HEK293 (cell line): ENCODE measurements around the gene SYNDIG1.

Experiments
- CTCF ChIA-PET: fragments of 350-600 bp; formaldehyde crosslinking; extraction: SDS; loops from one replicate; lab custom pipeline; 2021; ENCODE audit warnings: antibody characterized with exemption; lab: Yijun Ruan, JAX
- POLR2A ChIA-PET: fragments of 300-600 bp; formaldehyde crosslinking; extraction: SDS; loops from one replicate; lab custom pipeline; 2020; ENCODE audit warnings: antibody characterized with exemption, inconsistent platforms; lab: Yijun Ruan, JAX
- H3K27ac ChIP-seq: fragments of 200-500 bp; sonication (Bioruptor generic); 2 replicates; pipeline ENCODE4 v1.5.1; 2014; ENCODE audit warnings: low read depth, low read length, control low read depth, inconsistent platforms; ENCODE audit errors: extremely low read depth
- H3K36me3 ChIP-seq, 2 experiments: fragments of 200-500 bp in 1 of 2; sonication (Bioruptor generic) in 1 of 2; 1 replicate in 1 of 2; 2 replicates in 1 of 2; pipeline ENCODE4 v1.5.1; 2014 to 2017; ENCODE audit warnings: inconsistent platforms in 2 of 2, low read length in 2 of 2; ENCODE audit not compliant: control insufficient read depth in 2 of 2, insufficient read depth in 1 of 2
- H3K4me1 ChIP-seq: fragments of 200-500 bp; sonication (Bioruptor generic); 2 replicates; pipeline ENCODE4 v1.5.1; 2014; ENCODE audit warnings: mild to moderate bottlenecking, low read length, inconsistent platforms; ENCODE audit not compliant: control insufficient read depth, insufficient read depth
- H3K4me3 ChIP-seq: 2 replicates; pipeline ENCODE4 v1.5.1; 2011; ENCODE audit warnings: low read depth, mild to moderate bottlenecking, control low read depth, low read length, moderate library complexity
- H3K9me3 ChIP-seq: fragments of 200-500 bp; sonication (Bioruptor generic); 2 replicates; pipeline ENCODE4 v1.5.1; 2014; ENCODE audit warnings: low read depth, low read length, inconsistent platforms; ENCODE audit not compliant: control insufficient read depth, insufficient read depth
- KLF16 ChIP-seq: fragments of 450-650 bp; formaldehyde crosslinking; IDR thresholded peaks from 2 replicates; pipeline ENCODE4 v1.5.1; 2017; ENCODE audit warnings: missing biosample characterization, missing genetic modification characterization
- OSR2 ChIP-seq: fragments of 450-650 bp; formaldehyde crosslinking; IDR thresholded peaks from 2 replicates; pipeline ENCODE4 v1.5.1; 2016; ENCODE audit warnings: missing biosample characterization, missing genetic modification characterization
- TRIM28 ChIP-seq: IDR thresholded peaks from 2 replicates; pipeline ENCODE4 v1.6.1; 2011; ENCODE audit warnings: low read length, control low read depth, borderline replicate concordance
- YY2 ChIP-seq: fragments of 450-650 bp; formaldehyde crosslinking; IDR thresholded peaks from 2 replicates; pipeline ENCODE4 v1.5.1; 2016; ENCODE audit warnings: missing biosample characterization, missing genetic modification characterization
- ZBTB20 ChIP-seq: fragments of 450-650 bp; formaldehyde crosslinking; IDR thresholded peaks from 2 replicates; pipeline ENCODE4 v1.5.1; 2016; ENCODE audit warnings: missing biosample characterization, missing genetic modification characterization
- ZNF157 ChIP-seq: fragments of 450-650 bp; formaldehyde crosslinking; IDR thresholded peaks from 2 replicates; pipeline ENCODE4 v1.5.1; 2016; ENCODE audit warnings: missing biosample characterization, missing genetic modification characterization
- ZNF19 ChIP-seq: fragments of 450-650 bp; formaldehyde crosslinking; IDR thresholded peaks from 2 replicates; pipeline ENCODE4; 2016; ENCODE audit warnings: missing biosample characterization, missing genetic modification characterization, low read depth
- ZNF2 ChIP-seq: fragments of 450-650 bp; formaldehyde crosslinking; IDR thresholded peaks from 2 replicates; pipeline ENCODE4 v1.5.1; 2016; ENCODE audit warnings: missing biosample characterization, missing genetic modification characterization
- ZNF214 ChIP-seq: fragments of 450-650 bp; formaldehyde crosslinking; IDR thresholded peaks from 2 replicates; pipeline ENCODE4 v1.5.1; 2017; ENCODE audit warnings: missing biosample characterization, mild to moderate bottlenecking, missing genetic modification characterization, borderline replicate concordance
- ZNF292 ChIP-seq: fragments of 450-650 bp; formaldehyde crosslinking; IDR thresholded peaks from 2 replicates; pipeline ENCODE4 v1.5.1; 2016; ENCODE audit warnings: low read depth, missing biosample characterization, missing genetic modification characterization, borderline replicate concordance
- ZNF391 ChIP-seq: fragments of 450-650 bp; formaldehyde crosslinking; IDR thresholded peaks from 2 replicates; pipeline ENCODE4 v1.5.1; 2016; ENCODE audit warnings: low read depth, missing biosample characterization, missing genetic modification characterization, borderline replicate concordance
- ZNF394 ChIP-seq: fragments of 450-650 bp; formaldehyde crosslinking; IDR thresholded peaks from 2 replicates; pipeline ENCODE4 v1.5.1; 2016; ENCODE audit warnings: missing biosample characterization, missing genetic modification characterization, mild to moderate bottlenecking, moderate library complexity, borderline replicate concordance
- ZNF530 ChIP-seq: fragments of 450-650 bp; formaldehyde crosslinking; IDR thresholded peaks from 2 replicates; pipeline ENCODE4 v1.5.1; 2016; ENCODE audit warnings: low read depth, missing biosample characterization, missing genetic modification characterization
- ZNF621 ChIP-seq: fragments of 450-650 bp; formaldehyde crosslinking; IDR thresholded peaks from 2 replicates; pipeline ENCODE4 v1.5.1; 2017; ENCODE audit warnings: missing biosample characterization, missing genetic modification characterization
- ZNF791 ChIP-seq: fragments of 450-650 bp; formaldehyde crosslinking; IDR thresholded peaks from 2 replicates; pipeline ENCODE4 v1.5.1; 2016; ENCODE audit warnings: missing biosample characterization, missing genetic modification characterization
- ZSCAN23 ChIP-seq: fragments of 450-650 bp; formaldehyde crosslinking; IDR thresholded peaks from 2 replicates; pipeline ENCODE4 v1.5.1; 2016; ENCODE audit warnings: missing biosample characterization, missing genetic modification characterization
- TF ChIP-seq, protein P1 (sequence below): fragments of 450-650 bp; formaldehyde crosslinking; IDR thresholded peaks from 2 replicates; pipeline ENCODE4 v1.5.1; 2016; ENCODE audit warnings: missing biosample characterization, missing genetic modification characterization
- TF ChIP-seq, protein P2 (sequence below): fragments of 450-650 bp; formaldehyde crosslinking; IDR thresholded peaks from 2 replicates; pipeline ENCODE4 v1.5.0; 2017; ENCODE audit warnings: missing biosample characterization, missing genetic modification characterization, borderline replicate concordance
- TF ChIP-seq, protein P3 (sequence below): fragments of 450-650 bp; formaldehyde crosslinking; conservative IDR thresholded peaks from 2 replicates; pipeline ENCODE4 v1.5.1; 2016; ENCODE audit warnings: low read depth, missing biosample characterization, missing genetic modification characterization
- TF ChIP-seq, protein P4 (sequence below): fragments of 450-650 bp; formaldehyde crosslinking; conservative IDR thresholded peaks from 2 replicates; pipeline ENCODE4 v1.5.1; 2016; ENCODE audit warnings: low read depth, missing biosample characterization, missing genetic modification characterization

SYNDIG1 gene

DNA sequence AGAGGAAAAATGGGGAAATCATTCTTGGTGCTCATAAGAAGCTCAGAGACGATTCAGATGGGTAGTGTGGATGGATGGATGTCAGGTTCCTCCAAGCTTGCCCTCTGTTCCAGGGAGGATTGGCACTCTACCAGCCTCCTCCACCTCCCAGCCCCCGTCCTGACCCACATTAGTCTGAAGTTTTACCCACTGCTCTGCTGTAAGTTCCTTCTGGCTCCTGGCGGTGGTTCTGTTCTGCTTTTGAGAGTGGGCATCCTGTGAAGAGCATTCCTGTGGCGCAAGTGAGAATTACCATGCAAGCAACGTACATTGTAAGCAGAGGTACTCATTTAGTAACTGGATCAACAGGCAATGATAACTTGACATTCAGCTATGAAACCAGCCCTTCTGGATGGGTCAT, 103.4 kb downstream of the SYNDIG1 start:
- no peaks in the 10 kb centered on the region for H3K9me3 ChIP-seq
- no peaks in the 10 kb centered on the region for H3K4me1 ChIP-seq
- H3K36me3 ChIP-seq: no peaks in the 10 kb centered on the region
- POLR2A ChIA-PET: no interaction called here
- H3K4me3 ChIP-seq: no peak overlapping the region
- no peak for TF ChIP-seq ZNF530
- no peak for TF ChIP-seq ZNF292
- TF ChIP-seq ZNF791 (tag by site-specific recombination): no peak
- no peak for TF ChIP-seq ZNF2
- TF ChIP-seq ZNF391 (tag by site-specific recombination): no peak
- no peak for TF ChIP-seq OSR2
- TF ChIP-seq TRIM28: no peak
- TF ChIP-seq YY2: no peak
- TF ChIP-seq, protein P1, sequence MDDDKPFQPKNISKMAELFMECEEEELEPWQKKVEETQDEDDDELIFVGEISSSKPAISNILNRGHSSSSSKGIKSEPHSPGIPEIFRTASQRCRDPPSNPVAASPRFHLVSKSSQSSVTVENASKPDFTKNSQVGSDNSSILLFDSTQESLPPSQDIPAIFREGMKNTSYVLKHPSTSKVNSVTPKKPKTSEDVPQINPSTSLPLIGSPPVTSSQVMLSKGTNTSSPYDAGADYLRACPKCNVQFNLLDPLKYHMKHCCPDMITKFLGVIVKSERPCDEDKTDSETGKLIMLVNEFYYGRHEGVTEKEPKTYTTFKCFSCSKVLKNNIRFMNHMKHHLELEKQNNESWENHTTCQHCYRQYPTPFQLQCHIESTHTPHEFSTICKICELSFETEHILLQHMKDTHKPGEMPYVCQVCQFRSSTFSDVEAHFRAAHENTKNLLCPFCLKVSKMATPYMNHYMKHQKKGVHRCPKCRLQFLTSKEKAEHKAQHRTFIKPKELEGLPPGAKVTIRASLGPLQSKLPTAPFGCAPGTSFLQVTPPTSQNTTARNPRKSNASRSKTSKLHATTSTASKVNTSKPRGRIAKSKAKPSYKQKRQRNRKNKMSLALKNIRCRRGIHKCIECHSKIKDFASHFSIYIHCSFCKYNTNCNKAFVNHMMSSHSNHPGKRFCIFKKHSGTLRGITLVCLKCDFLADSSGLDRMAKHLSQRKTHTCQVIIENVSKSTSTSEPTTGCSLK (tag by site-specific recombination): no peak
- TF ChIP-seq, protein P2, sequence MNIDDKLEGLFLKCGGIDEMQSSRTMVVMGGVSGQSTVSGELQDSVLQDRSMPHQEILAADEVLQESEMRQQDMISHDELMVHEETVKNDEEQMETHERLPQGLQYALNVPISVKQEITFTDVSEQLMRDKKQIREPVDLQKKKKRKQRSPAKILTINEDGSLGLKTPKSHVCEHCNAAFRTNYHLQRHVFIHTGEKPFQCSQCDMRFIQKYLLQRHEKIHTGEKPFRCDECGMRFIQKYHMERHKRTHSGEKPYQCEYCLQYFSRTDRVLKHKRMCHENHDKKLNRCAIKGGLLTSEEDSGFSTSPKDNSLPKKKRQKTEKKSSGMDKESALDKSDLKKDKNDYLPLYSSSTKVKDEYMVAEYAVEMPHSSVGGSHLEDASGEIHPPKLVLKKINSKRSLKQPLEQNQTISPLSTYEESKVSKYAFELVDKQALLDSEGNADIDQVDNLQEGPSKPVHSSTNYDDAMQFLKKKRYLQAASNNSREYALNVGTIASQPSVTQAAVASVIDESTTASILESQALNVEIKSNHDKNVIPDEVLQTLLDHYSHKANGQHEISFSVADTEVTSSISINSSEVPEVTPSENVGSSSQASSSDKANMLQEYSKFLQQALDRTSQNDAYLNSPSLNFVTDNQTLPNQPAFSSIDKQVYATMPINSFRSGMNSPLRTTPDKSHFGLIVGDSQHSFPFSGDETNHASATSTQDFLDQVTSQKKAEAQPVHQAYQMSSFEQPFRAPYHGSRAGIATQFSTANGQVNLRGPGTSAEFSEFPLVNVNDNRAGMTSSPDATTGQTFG (tag by site-specific recombination): no peak
- no peak for TF ChIP-seq KLF16 (tag by site-specific recombination)
- no peak for TF ChIP-seq ZSCAN23 (tag by site-specific recombination)
- no peak for TF ChIP-seq ZNF621 (tag by site-specific recombination)
- TF ChIP-seq ZNF19 (tag by site-specific recombination): no peak
- TF ChIP-seq ZNF157 (tag by site-specific recombination): no peak
- CTCF ChIA-PET: no interaction called here
- no peak overlapping the region for H3K27ac ChIP-seq

DNA sequence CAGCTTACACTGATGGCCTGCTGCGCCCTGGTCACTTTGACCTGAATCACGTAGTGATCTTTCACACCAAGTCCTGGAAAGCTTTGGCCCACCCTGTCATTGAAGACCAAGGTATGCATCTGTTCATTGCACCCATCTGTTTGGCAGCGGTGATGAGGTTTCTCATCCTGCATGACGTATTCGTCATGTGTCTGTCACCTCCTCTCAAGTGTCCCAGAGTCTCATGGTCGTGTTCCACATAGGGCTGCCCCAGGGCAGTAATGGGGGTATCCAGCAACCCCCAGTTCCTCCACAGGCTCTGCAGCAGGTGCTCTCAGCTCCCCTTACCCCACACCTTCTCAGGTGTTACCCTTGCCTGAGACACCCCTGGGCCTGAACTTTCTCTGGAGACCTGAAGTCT, 104.1 kb downstream of the SYNDIG1 start:
- no peaks in the 10 kb centered on the region for H3K36me3 ChIP-seq
- H3K4me1 ChIP-seq: no peaks in the 10 kb centered on the region
- no peak for TF ChIP-seq ZNF214 (tag by site-specific recombination)
- TF ChIP-seq, all 188 proteins: peak for 0
- Histone ChIP-seq H3K4me3 (no peak overlapping the region), H3K9me3 (no peaks in the 10 kb centered on the region), H3K27ac (no peak overlapping the region)
- ChIA-PET POLR2A (no interaction called here), CTCF (no interaction called here)

DNA sequence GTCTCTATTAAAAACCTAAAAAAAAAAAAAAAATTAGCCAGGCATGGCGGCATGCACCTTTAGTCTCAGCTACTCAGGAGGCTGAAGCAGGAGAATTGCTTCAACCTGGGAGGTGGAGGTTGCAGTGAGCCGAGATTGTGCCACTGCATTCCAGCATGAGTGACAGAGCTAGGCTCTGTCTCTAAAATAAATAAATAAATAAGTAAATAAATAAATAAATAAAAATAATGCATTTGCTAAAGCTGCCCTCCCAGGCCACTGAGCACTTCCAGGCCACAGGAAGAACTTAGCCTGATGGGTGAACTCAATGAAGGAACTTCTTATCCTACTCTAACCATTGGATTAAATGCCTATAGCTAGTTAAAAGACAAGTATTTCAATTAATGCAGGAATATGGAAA, 104.9 kb downstream of the SYNDIG1 start:
- no peak overlapping the region for H3K27ac ChIP-seq
- no peaks in the 10 kb centered on the region for H3K4me1 ChIP-seq
- POLR2A ChIA-PET: no interaction called here
- H3K36me3 ChIP-seq: no peaks in the 10 kb centered on the region
- CTCF ChIA-PET: interaction anchor here (0.6 to 0.7 kb wide), 2 partner anchors 126 to 272 kb away, joined by 3 read pairs; no protein-coding TSS in a partner anchor
- no peaks in the 10 kb centered on the region for H3K9me3 ChIP-seq
- H3K4me3 ChIP-seq: no peak overlapping the region
- TF ChIP-seq ZNF394 (tag by site-specific recombination) (peak; percentile 53; the same call in 1 of the 2 replicates), ZBTB20 (tag by site-specific recombination) (no peak)
- TF ChIP-seq, protein P3, sequence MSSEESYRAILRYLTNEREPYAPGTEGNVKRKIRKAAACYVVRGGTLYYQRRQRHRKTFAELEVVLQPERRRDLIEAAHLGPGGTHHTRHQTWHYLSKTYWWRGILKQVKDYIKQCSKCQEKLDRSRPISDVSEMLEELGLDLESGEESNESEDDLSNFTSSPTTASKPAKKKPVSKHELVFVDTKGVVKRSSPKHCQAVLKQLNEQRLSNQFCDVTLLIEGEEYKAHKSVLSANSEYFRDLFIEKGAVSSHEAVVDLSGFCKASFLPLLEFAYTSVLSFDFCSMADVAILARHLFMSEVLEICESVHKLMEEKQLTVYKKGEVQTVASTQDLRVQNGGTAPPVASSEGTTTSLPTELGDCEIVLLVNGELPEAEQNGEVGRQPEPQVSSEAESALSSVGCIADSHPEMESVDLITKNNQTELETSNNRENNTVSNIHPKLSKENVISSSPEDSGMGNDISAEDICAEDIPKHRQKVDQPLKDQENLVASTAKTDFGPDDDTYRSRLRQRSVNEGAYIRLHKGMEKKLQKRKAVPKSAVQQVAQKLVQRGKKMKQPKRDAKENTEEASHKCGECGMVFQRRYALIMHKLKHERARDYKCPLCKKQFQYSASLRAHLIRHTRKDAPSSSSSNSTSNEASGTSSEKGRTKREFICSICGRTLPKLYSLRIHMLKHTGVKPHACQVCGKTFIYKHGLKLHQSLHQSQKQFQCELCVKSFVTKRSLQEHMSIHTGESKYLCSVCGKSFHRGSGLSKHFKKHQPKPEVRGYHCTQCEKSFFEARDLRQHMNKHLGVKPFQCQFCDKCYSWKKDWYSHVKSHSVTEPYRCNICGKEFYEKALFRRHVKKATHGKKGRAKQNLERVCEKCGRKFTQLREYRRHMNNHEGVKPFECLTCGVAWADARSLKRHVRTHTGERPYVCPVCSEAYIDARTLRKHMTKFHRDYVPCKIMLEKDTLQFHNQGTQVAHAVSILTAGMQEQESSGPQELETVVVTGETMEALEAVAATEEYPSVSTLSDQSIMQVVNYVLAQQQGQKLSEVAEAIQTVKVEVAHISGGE (tag by site-specific recombination): 0 out of 2 replicates have a peak, but pooled peaks have one; percentile 17
- TF ChIP-seq, protein P4, sequence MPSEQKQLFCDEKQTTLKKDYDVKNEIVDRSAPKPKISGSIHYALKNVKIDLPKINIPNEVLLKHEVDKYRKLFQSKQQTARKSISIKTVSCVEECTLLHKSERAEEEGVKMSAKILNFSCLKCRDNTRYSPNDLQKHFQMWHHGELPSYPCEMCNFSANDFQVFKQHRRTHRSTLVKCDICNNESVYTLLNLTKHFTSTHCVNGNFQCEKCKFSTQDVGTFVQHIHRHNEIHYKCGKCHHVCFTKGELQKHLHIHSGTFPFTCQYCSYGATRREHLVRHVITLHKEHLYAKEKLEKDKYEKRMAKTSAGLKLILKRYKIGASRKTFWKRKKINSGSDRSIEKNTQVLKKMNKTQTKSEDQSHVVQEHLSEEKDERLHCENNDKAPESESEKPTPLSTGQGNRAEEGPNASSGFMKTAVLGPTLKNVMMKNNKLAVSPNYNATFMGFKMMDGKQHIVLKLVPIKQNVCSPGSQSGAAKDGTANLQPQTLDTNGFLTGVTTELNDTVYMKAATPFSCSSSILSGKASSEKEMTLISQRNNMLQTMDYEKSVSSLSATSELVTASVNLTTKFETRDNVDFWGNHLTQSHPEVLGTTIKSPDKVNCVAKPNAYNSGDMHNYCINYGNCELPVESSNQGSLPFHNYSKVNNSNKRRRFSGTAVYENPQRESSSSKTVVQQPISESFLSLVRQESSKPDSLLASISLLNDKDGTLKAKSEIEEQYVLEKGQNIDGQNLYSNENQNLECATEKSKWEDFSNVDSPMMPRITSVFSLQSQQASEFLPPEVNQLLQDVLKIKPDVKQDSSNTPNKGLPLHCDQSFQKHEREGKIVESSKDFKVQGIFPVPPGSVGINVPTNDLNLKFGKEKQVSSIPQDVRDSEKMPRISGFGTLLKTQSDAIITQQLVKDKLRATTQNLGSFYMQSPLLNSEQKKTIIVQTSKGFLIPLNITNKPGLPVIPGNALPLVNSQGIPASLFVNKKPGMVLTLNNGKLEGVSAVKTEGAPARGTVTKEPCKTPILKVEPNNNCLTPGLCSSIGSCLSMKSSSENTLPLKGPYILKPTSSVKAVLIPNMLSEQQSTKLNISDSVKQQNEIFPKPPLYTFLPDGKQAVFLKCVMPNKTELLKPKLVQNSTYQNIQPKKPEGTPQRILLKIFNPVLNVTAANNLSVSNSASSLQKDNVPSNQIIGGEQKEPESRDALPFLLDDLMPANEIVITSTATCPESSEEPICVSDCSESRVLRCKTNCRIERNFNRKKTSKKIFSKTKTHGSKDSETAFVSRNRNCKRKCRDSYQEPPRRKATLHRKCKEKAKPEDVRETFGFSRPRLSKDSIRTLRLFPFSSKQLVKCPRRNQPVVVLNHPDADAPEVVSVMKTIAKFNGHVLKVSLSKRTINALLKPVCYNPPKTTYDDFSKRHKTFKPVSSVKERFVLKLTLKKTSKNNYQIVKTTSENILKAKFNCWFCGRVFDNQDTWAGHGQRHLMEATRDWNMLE (tag by site-specific recombination): peak; percentile 31; the same call in 1 of the 2 replicates
